Stimulated activated CD4-positive, alpha-beta T cell treated with anti-CD3 and anti-CD28 coated beads, TNF-alpha, amount 100 ng/mL, for 4 hours (primary cell): ENCODE results near the gene TEX13D.

Experiments
- DNase-seq, 3 experiments: peaks; one replicate each; pipeline ENCODE4 v3.0.0-alpha.2; 2020; ENCODE audit warnings: low read depth in 3 of 3

Gene TEX13D

GRCh38 chrX:124348182-124348581 lies 15.7 kb downstream of the TEX13D start:
- no peak for DNase-seq

GRCh38 chrX:124348885-124349453 lies 16.5 kb downstream of the TEX13D start:
- DNase-seq = no peak

DNA sequence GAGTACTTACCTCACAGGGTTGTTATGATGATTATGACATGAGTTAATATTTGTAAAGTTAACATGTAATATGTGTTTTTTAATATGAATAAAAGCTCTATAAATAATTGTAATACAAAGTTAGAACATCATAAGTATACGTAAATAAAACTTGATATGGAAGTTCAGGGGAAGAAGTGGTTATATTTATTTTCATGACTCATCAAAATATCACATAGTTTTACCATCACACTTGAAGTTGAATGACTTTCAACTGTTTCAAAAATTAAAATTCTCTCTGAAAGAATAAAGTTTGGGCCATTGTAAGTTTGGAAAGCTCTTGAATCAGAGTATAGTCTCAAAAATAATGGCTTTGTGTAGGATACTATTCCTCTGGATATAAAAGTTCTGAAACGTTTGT lies 22.2 kb downstream of the TEX13D start:
- DNase-seq = no peak

- no peak for DNase-seq
These were observed 26.4 kb downstream of the TEX13D start for GRCh38 chrX:124358800-124359383.

- no peak for DNase-seq
These were observed 29.6 kb downstream of the TEX13D start for GRCh38 chrX:124362072-124362471.

- no peak for DNase-seq
These were observed 30.3 kb downstream of the TEX13D start for GRCh38 chrX:124362761-124363160.

DNA sequence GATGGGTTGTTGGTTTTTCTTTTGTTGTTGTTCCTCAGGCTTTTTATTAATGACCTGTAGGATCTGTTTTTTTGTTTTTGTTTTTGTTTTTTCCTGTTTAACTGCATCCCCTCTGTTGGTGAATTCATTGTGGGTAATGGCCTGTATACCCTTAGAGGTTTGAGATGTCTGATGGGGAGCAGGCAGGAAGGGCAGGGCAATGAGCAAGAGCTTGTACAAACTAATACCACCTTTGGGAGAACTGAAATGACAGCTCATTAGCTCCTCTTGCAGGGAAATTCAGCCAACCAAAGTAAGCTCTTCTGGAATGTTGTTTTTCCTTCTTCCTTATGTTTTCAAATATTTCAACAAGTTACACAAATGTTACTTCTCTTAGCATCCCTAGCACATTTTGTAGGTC lies 37.3 kb downstream of the TEX13D start:
- no peak for DNase-seq

DNA sequence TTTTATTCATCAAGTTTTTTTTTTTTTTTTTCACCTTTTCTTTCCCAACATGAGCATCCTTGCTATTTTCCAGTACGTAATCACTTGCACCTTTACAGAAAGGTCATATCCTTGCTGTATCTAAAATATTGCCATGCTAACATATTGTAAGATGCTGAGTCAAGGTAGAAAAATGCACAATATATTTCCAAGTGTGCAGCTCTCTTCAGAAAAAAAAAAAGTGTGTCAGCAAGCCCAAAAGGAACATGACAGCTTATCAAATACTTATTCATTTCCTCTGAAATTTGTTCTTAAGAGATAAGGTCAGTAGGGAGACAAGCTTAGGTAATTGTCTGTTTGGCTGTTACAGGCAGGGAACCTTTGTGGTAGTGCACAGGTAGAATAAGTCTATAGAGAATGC lies 40.9 kb downstream of the TEX13D start:
- no peak for DNase-seq

- no peak for DNase-seq
These were observed 46.2 kb downstream of the TEX13D start for GRCh38 chrX:124378643-124379042.

GRCh38 chrX:124383354-124383753 lies 50.9 kb downstream of the TEX13D start:
- no peak for DNase-seq

DNA sequence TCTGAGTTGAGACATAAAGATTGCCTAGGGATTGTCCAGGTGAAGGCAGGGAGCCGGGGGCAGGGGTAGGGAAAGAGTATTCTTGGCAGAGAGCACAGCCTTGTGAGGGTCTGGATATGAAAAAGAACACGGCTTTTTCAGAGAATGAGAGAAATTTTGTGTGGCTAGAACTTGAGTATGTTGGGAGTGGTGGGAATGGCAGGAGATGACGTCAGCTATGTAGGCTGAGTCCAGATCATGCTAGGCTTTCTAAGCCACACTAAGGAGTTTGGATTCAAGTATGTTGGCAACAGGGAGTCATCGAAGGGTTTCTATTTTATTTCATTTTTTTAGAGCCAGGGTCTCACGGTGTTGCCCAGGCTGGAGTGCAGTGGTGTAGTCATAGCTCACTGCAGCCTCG lies 53.9 kb downstream of the TEX13D start:
- no peak for DNase-seq
